HG03575 (cell line): ENCODE results near the gene FLT3LG.

Experiments
- ATAC-seq: cut with Tn5 transposase; IDR thresholded peaks from one replicate; pipeline ENCODE4 v1.9.1; 2021; ENCODE audit not compliant: unreplicated experiment, insufficient number of reproducible peaks, low FRiP score; ENCODE audit errors: extremely low read depth

Gene FLT3LG

GRCh38 chr19:49499030-49499670, 25.1 kb downstream of the FLT3LG start:
- ATAC-seq = no peak

DNA sequence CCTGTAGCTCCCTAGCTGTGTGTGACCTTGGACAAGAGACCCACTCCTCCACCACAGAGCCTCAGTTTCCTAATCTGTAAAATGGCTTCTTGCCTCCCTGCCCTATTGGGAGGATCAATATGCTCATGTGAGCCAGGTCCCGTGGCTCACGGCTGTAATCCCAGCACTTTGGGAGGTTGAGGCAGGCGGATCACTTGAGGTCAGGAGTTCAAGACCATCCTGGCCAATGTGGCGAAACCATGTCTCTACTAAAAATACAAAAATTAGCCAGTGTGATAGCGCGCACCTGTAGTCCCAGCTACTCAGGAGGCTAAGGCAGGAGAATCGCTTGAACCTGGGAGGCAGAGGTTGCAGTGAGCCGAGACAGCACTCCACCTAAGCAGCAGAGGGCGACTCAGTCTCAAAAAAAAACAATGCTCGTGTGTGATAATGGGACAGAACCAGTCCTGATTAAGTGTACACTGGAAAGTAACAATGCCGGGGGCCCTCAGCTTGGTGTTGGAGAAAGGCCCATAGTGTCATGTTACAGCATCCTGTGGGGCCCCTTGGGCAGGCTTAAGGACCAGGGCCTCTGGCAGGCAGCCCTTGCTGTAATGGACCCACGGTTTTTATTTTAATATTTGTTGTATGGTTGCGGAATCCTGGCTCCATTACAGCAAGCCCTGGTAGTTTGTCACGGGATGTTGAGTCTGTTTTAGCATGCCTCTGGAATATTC, 29.0 kb downstream of the FLT3LG start:
- ATAC-seq = no peak

DNA sequence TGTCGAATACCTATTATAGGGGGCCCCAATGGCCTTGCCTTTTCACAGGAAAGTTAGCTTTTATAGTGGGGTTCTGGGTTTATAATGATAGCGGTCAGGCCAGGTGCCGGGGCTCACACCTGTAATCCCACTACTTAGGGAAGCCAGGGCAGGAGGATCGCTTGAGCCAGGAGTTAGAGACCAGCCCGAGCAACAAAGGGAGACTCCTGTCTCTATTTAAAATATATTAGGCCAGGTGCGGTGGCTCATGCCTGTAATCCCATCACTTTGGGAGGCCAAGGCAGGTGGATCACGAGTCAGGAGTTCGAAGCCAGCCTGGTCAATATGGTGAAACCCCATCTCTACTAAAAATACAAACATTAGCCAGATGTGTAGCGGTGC, 29.6 kb downstream of the FLT3LG start:
- no peak for ATAC-seq

- ATAC-seq = no peak
These were observed 32.6 kb downstream of the FLT3LG start for GRCh38 chr19:49506575-49507105.

GRCh38 chr19:49507803-49508494, 33.9 kb downstream of the FLT3LG start:
- no peak for ATAC-seq

GRCh38 chr19:49512970-49513745, 39.1 kb downstream of the FLT3LG start:
- no peak for ATAC-seq

DNA sequence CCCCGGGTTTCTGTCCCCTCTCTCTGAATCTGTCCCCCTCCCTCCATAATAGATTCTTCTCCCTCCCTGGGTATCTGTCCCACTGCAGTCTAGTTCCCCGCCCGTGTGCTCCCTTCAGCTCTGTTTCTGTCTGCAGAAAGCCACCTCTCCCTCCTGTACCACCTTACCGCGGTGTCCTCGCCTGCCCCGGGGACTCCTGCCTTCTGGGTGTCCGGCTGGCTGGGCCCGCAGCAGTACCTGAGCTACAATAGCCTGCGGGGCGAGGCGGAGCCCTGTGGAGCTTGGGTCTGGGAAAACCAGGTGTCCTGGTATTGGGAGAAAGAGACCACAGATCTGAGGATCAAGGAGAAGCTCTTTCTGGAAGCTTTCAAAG, 39.7 kb downstream of the FLT3LG start:
- ATAC-seq = no peak

DNA sequence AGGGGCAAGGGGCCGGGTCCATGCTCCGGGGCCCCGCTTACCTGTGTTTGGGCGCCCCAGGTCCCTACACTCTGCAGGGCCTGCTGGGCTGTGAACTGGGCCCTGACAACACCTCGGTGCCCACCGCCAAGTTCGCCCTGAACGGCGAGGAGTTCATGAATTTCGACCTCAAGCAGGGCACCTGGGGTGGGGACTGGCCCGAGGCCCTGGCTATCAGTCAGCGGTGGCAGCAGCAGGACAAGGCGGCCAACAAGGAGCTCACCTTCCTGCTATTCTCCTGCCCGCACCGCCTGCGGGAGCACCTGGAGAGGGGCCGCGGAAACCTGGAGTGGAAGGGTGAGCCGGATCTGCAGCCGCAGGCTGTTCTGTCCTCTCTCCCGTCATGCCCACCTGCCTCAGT, 40.1 kb downstream of the FLT3LG start:
- no peak for ATAC-seq

DNA sequence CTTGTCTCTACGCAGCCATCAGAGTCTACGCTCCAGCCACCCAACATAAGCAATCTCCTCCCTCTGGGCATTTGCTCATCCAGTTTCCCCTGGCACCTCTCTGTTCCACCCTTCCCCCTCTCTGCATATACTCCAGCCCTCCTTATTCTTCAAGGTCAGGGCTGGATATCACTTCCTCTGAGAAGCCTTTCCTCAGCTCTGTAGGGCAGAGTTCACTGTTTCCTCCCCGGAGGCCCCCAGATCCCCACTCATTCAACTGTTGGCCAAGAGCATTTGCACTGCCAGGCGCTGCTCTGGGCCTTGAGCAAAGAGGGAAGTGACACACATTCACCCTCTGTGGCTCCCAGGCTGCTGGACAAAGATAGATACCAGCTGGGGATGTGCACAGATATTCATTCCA, 41.8 kb downstream of the FLT3LG start:
- no peak for ATAC-seq

- ATAC-seq = no peak
These were observed 44.0 kb downstream of the FLT3LG start for GRCh38 chr19:49518033-49518432.

- ATAC-seq = no peak
These were observed 46.8 kb downstream of the FLT3LG start for GRCh38 chr19:49520705-49521319.

DNA sequence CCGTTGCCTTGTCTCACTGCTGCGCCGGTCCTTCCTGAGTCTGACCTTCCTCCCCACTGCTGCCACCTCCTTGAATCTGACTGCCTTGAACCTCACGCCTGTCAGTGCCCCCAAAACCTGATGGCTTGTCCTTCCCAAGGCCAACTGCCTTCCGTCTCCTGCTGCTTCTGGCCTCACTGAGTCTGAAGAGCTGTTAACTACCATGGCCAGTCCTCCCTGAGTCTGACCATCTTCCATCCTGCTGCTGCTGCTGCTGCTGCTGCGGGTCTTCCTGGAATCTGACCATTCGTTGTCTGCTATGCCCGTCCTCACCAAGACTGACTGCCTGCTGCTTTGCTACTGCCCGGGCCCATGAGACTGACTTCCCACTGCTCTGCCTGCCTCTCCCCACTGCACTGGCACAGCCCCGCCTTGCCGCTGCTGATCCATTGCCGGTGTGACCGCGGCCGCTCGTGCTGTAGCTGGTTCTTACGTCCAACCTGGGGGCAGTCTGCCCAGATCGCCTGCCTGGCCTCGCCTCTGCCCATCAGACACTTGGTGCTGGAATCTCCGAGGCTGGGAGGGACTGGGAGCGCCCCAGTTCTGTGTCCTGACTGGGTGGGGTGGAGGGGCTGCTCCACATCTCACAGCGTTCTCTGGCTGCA, 50.9 kb downstream of the FLT3LG start:
- no peak for ATAC-seq

DNA sequence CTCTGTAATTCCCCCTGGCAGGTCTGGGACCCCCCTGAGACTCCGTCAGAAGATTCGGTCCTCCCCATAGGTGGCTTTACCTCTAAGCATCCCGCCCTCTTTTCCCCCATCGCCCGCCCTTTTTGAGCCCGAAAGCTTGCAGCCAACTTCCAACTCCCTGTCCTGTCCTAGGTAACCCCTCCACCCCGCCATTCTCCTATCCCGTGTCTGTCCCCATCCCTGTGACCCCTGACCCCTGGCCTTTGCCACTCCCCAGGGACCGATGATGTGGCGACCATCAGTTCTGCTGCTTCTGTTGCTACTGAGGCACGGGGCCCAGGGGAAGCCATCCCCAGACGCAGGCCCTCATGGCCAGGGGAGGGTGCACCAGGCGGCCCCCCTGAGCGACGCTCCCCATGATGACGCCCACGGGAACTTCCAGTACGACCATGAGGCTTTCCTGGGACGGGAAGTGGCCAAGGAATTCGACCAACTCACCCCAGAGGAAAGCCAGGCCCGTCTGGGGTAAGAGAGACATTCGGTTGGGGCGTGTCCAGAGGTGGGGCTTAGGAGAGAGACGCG, 54.3 kb downstream of the FLT3LG start:
- ATAC-seq = no peak

GRCh38 chr19:49530708-49531107, 56.7 kb downstream of the FLT3LG start:
- ATAC-seq = no peak

- no peak for ATAC-seq
These were observed 59.8 kb downstream of the FLT3LG start for GRCh38 chr19:49533551-49534488.

DNA sequence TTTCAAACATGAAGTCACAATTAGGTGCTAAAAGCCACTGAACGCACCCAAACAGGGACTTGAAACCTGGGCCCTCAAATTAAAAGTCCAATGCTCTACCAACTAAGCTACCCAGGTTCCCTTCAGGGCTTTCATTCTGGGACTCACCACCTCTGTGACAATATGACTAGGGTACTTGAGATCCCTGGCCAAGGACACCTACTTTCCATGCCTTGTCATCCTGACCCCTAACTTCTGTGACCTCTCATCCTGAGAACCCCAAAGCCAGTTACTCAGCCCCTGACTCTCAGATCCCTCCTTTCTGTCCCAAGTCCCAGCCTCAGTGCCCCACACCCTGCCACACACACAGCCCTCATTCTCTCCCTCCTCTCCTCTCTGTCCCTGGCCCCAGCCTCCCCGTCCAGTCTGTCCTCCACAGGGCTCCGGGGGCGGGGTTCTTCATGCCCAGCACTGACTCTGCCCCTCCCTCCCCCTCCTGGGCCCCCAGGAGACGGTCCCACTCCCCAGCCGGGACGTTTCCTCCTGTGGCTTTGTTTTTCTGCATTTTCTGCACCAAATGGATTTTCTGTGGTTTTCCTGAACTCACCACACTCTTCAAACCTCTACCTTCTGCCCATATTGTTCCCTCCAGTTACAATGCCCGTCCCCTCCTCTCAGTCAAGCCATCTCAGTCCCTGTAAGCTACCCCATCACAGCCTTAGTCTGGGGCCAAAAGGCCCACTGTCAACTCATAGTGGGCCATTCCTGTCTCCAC, 60.8 kb downstream of the FLT3LG start:
- ATAC-seq = no peak
